AG09319 (cell line): Measurements from ENCODE around the gene MTRR.

Experiments
- DNase-seq: peaks from one replicate; pipeline ENCODE4 v3.0.0-alpha.2; 2010; ENCODE audit warnings: low read depth; ENCODE audit errors: extremely low read depth
- TF ChIP-seq, protein P1 (sequence below): IDR thresholded peaks from 2 replicates; pipeline ENCODE4 v1.5.1; 2011; ENCODE audit warnings: low read depth, mild to moderate bottlenecking, inconsistent platforms, low read length, moderate library complexity

The MTRR gene

DNA sequence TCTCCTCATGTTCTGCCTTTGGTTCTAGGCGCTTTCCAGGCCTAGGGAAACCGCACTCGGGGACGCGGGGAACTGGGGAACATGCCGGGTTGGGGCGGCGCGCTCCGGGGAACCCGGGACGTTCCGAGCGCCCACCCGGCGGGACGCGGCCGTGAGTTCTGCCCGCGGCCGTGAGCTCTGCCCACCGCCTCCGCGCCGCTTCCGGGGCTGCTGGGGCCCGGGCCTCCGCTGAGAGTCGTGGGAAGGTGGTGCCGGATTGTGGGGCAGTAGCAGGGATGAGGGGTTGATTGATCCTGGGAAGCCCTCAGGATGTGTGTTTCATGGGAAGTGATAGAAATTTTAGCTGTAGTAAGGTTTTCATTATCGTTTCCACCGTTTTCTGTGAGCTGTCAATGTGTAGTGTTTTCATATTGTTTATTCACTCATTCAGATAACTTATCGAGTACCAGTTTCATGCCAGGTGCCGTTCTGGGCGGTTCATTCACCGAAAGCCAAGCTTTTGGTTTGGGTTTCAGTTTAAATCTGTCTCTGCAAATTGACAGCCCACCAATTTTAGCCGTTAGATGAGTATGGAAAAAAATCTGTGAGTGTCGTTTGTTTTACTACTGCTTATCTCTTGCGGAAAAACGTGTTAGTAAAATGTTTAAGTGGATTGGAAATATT is 657 bp downstream of the MTRR start:
- no peak for DNase-seq
- TF ChIP-seq, protein P1, sequence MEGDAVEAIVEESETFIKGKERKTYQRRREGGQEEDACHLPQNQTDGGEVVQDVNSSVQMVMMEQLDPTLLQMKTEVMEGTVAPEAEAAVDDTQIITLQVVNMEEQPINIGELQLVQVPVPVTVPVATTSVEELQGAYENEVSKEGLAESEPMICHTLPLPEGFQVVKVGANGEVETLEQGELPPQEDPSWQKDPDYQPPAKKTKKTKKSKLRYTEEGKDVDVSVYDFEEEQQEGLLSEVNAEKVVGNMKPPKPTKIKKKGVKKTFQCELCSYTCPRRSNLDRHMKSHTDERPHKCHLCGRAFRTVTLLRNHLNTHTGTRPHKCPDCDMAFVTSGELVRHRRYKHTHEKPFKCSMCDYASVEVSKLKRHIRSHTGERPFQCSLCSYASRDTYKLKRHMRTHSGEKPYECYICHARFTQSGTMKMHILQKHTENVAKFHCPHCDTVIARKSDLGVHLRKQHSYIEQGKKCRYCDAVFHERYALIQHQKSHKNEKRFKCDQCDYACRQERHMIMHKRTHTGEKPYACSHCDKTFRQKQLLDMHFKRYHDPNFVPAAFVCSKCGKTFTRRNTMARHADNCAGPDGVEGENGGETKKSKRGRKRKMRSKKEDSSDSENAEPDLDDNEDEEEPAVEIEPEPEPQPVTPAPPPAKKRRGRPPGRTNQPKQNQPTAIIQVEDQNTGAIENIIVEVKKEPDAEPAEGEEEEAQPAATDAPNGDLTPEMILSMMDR, result no peak

DNA sequence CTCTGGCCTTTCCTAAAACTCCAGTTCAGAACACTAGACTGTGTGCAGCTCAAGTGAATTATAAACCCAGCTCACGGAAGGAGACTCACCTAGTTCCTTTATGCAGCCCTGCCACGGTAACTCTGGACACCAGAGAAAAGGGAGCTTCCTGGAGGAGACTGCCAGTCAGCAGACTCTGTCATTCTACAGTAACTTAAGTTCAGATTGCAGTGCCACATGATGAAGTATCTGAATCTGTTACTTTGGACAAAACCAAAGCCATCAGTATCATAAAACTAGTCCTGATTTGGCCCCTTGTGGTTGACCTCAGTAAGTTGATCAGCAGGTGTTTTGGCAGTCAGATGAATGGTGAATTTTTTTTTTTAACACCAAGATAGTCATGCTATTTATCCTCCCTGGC is 2.7 kb downstream of the MTRR start:
- no peak for DNase-seq
- TF ChIP-seq, protein P1, result no peak

DNA sequence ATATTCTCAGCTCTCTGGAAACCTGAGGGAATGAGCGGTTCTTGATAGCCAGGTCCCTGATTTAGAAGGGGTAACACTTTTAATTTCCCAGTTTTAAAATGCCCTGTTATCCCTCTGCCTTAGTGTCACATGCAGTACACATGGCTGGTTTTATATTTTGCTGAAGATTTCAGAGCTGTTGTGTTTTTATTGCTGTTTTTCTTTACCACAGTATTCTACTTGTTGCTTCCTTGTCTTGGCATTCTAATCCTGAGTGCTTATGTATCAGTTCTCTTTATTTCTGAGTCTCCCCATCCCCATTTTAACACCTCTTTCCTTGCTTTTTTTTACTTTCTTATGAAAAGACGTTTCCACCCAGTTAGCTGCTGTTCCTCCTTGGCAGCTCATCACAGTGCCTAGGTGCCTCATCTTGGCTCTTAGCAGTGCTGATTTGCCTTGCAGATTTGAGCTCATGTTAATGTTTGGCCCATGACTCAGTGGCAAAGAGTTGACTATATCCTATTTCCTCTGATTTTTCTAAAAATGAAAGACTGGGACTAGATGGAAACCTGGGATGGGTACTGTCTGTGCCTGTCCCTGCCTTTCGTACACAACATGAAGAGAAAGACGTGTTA is 3.7 kb downstream of the MTRR start:
- TF ChIP-seq, protein P1, result no peak
- no peak for DNase-seq

DNA sequence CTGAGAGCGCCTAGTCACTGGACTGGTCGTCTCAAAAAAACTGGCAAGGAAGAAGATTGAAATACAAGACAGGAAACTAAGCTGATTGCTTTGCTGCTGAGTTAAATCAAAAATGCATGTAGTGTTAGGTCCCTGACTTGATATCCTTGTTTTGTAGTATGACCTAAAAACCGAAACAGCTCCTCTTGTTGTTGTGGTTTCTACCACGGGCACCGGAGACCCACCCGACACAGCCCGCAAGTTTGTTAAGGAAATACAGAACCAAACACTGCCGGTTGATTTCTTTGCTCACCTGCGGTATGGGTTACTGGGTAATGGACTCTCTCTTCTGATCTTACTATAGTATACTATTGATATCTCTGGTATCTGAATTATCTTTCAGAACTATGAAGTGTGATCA is 4.3 kb downstream of the MTRR start:
- TF ChIP-seq, protein P1, result no peak
- DNase-seq, result no peak

DNA sequence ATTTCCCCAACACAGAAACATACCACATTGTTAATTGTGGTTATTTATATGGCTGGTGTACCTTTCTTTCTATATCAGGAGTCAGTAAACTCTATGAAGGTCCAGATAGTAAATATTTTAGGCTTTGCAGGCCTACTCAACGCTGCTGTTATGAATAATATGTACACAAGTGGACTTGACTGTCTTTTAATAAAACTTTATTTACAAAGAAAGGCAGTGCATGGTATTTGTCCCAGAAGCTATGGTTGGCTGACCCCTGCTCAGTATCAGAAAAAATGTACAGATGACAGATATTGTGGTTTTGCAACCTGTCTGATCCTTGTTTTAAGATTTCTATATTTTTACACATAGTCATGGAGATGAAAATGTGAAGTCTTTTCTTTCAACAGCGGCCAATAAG is 5.7 kb downstream of the MTRR start:
- TF ChIP-seq, protein P1, result no peak
- DNase-seq, result no peak

DNA sequence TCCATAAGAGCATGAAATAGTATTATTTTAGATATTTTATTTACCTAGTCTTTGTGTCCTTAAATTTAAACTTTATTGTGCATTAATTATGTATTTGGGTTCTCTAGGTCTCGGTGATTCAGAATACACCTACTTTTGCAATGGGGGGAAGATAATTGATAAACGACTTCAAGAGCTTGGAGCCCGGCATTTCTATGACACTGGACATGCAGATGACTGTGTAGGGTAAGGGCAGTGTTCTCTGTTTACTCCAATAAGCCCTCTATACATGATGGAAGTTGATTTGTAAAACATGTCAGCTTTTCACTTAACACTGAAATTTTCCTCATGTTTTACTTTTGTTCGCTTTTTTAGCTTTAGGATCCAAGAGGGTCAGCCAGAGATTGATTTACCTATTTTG is 6.2 kb downstream of the MTRR start:
- TF ChIP-seq, protein P1, result no peak
- no peak for DNase-seq

DNA sequence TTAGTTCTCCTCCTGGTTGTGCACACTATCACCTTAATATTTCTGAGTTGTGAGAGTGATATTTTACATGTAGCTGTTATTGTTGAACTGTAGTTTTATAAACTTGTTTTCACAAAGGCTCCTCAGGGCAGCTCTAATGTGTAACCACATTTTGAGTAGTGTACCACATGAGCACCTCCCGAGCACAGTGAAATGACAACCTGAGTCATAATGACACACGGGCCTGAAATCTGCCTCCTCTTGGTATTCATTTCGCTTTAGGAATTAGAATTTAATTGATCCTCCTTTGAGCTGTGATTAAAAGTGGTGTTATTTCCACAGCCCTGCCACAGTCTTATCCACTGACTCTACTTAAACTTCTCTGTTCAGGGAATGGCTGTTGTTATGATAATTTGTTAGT is 7.9 kb downstream of the MTRR start:
- TF ChIP-seq, protein P1, result no peak
- no peak for DNase-seq
